Measurements from ENCODE around the gene CYTH4.

DNA sequence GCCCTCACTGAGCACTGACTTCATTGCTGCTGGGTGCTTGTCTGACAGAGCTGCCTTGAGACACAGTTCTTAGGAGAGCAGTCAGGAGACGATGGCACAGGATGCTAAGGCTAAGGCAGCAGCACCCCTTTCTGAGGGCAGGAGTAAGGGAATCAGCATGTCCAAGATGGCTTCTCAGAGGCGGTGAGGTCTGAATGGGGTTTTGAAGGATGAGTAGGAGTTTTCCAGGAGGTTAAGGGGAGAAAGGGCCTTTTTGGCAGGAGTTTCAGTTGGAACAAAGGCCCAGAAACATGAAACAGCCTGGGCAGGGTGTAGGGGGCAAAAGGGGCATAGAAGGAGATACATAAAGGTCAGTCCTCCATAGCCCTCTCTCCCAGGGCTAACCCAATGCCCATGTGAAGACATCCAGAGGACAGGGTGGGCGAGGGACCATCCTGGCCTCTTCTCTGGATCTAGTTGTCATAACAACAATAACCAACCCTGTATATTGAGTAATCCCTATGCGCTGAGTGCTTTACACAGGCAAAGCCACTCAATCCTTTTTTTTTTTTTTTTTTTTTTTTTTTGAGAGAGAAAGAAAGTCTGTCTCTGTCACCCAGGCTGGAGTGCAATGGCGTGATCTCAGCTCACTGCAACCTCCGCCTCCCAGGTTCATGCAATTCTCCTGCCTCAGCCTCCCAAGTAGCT, 19.0 kb downstream of the CYTH4 start:
- TF ChIP-seq, protein P1, sequence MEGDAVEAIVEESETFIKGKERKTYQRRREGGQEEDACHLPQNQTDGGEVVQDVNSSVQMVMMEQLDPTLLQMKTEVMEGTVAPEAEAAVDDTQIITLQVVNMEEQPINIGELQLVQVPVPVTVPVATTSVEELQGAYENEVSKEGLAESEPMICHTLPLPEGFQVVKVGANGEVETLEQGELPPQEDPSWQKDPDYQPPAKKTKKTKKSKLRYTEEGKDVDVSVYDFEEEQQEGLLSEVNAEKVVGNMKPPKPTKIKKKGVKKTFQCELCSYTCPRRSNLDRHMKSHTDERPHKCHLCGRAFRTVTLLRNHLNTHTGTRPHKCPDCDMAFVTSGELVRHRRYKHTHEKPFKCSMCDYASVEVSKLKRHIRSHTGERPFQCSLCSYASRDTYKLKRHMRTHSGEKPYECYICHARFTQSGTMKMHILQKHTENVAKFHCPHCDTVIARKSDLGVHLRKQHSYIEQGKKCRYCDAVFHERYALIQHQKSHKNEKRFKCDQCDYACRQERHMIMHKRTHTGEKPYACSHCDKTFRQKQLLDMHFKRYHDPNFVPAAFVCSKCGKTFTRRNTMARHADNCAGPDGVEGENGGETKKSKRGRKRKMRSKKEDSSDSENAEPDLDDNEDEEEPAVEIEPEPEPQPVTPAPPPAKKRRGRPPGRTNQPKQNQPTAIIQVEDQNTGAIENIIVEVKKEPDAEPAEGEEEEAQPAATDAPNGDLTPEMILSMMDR (IDR thresholded peaks at IDR 0.05) = no peak
- TF ChIP-seq POLR2A (IDR thresholded peaks at IDR 0.05) = no peak

Measured in Peyer's patch (tissue), 4 donors.